Body of pancreas (tissue), 4 donors: ENCODE results near the gene PCED1A.

Source experiments
- CTCF ChIP-seq, 7 experiments: fragments of 450-650 bp in 4 of 7; fragments of 200-600 bp in 3 of 7; sonication (generic) in 3 of 7; IDR thresholded peaks; one replicate each; pipeline ENCODE4 v1.5.1; 2016 to 2019; ENCODE audit warnings: antibody characterized with exemption in 7 of 7
- POLR2A ChIP-seq, 3 donors: fragments of 450-650 bp; IDR thresholded peaks; one replicate each; pipeline ENCODE4 v1.6.1; 2016; ENCODE audit warnings: antibody characterized with exemption in 3 of 3, mild to moderate bottlenecking in 2 of 3

GRCh38 chr20:2889209-2889608 lies 48.8 kb upstream of the PCED1A start:
- TF ChIP-seq CTCF (IDR thresholded peaks at IDR 0.05) (no peak), POLR2A (IDR thresholded peaks at IDR 0.05) (no peak)
